HG03460 (cell line): ENCODE data around the gene PTPRD.

Source experiments
- ATAC-seq: cut with Tn5 transposase; IDR thresholded peaks from one replicate; pipeline ENCODE4 v1.9.1; 2021; ENCODE audit not compliant: unreplicated experiment

Gene PTPRD

DNA sequence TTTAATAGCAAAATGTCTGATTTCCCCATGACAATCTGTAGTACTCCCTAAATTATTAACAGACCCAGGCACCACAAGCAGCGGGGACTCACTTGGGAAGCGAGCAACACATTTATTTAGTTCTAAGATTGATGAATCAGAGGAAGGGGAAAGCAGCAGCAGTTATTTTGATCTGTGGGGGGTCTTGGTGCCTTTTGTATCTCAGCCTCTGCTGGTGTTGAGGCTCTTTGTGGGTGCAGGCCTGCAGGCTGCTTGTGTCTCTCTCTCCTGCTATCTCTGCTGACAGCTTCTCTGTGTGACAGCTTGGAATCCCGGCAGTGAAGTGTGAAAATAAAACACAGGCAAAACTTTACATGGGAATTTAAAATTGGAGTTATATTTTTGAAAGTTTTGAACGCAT is 1935.1 kb downstream of the PTPRD start:
- ATAC-seq = no peak

DNA sequence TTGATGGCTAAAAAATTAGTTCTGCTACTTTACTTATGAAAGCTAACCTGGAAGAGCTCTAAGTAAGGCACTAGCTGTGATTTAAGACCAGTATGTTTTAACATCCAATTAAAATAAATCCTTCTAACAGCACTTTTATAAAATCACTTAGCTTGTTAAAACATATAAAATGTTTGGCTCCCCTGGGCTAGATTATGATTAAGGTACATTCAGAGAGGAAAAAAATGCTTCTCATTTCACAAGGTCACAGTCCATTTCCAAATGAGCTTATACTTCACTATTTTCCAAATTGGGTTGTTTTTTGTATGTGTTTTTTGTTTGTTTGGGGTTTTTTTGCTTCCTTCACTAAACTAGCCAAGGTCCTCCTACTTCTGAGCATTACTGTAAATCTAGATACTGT is 1938.3 kb downstream of the PTPRD start:
- ATAC-seq = no peak

DNA sequence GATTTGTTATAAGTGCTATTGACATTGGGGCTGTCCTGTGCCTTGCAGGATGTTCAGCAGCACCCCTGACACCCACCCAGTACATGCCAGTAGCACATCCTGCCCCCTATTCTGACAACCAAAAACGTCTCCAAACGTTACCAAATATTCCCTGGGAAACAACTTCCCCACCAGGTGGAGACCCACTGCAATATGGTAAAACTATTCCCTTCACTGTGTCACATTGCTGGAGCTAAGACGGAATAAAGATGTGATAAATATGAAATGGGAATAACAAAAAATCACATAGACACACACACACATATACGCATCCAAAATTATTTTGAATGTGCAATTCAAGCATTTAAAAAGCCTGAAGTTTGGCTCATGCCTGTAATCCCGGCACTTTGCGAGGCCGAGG is 1939.0 kb downstream of the PTPRD start:
- no peak for ATAC-seq

DNA sequence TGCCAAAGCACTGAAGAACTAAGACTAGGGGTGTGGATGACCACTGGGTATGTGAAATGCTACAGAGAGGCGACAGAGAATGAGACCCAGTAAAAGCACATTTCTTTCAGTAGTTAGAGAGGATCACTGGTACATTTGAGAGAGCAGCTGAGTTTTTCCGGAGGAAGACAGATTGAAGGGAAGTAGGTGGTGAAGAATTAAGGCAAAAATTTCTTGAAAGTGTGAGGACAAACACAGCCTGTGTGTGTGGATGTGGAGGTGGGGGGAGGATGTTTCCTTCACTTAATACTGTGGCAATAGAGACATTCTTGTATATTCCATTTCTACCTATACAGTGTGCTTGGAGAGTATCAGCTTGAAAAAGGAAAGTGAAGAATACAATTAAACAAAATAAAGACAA is 1942.1 kb downstream of the PTPRD start:
- ATAC-seq = no peak

DNA sequence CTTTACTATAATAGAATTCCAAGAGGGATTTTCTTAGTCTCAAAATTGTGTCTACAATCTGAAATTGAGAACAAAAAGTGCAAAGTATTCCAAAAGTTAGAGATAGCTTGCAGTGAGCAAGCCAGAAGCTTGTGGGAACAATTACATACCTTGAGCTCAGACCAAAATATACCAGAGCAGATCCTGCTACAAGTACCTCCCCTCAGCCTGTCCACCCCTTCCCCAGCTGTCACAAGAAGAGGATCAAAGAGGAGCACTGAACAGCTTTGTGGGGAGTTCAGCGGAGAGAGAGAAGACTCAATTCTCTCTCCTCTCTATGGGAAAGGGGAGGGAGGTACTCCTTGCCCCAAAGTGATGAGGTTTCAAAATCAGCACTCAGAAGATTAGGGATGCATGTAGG is 1944.1 kb downstream of the PTPRD start:
- ATAC-seq = no peak

DNA sequence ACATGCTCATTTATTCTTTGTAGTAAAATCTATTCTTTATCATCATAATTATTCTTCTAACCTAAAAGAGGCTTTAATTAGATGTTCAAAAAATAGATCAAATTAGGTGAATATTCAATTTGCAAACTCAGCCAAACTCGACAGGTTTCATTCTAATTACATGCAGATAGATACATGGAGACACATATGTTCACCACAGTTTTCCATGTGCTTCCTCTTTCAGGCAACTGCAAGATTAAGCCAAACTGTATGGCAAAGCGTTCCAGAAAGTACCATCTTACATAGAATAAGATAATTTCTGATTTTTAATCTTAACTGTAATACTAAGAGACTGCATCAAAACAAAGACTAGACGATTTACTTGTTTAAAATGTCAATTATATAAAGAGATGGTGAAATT is 1944.6 kb downstream of the PTPRD start:
- no peak for ATAC-seq

DNA sequence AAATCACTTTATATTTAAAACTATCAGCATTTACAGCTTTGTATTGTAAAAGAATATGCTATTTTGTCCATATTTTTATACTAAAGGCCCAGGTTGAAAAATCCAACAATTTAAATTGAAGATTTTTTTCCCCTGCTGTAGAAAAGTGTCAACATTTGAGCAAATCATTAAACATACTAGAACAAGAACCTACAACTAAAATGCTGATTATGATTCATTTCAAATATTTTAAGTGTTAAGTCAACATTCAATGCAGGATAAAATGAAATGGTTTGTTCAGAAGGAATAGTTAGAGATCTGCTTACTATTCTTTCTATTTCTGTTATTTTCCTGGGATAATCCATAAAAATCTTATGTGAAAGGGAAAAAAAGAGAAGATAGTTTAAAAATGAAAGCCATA is 1946.7 kb downstream of the PTPRD start:
- no peak for ATAC-seq

DNA sequence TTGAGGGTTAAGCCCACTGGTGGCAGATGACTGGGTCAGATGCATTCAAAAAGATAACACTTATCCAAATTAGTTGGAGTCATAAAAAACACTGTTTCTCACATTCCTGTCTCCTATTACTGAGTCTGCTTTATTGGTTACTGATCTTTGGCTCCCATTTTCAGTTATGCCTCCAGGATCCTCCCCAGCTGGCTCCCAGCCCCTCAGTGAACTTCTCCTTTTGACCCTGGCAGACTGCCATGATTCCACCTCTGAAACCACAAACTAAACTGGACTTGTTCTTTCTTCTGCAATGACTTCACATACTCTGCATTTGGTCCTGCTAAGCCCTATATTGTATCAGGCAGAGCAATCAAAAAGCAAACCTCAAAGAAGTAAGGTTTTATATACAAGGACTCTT is 1952.4 kb downstream of the PTPRD start:
- ATAC-seq = no peak

DNA sequence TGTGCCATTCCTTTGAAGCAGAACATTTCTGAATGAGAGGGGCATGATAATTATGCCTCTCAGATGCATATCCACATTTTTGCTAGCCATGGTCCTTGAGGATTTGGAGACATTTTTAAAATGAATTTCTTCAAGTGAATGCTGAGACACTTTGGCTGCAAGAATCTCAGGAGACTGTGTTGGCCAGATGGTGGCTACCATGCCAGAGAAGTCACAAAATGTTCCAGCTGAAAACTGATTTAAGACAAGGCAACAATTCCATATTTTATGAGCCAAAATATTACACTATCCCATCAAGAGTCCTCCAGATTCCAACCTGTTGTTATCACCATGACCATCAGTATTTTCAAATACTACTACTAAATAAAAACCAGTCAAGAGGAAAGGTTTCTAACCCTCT is 1953.7 kb downstream of the PTPRD start:
- no peak for ATAC-seq

DNA sequence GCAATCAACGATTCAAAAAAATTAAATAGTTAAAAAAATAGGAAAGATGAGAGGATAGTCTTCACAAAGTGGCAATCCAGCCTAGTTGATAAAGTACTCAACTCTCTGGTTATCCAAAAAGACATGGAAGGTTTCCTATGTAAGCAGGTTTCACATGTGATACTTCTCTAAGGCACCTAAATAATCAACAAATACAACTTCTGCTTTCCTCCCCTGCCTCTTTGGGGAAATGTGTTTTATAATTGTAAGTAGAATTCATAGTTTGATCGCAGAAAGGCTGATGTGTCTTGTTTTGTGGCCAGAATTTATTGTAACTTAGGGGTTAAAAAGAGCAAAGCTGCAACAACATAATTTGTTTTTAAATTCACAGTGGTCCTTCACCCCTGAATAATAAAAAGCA is 1957.7 kb downstream of the PTPRD start:
- no peak for ATAC-seq

DNA sequence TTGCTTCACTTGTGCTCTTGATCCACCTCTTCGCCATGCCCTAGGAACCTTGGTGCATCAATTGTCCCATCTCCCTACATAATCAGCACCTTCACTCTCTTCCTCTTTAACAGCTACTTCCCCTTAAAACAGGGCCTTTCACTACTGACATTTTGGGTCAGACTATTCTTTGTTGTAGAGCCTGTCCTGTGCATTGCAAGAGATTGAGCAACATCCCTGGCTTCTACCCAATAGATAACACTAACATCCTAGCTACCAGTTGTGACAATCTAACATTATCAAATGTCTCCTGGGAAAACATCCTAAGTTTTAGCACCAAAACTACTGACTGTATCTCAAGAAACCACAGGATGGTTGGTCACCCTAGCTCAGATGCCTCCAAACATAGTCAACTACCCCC is 1958.9 kb downstream of the PTPRD start:
- no peak for ATAC-seq

DNA sequence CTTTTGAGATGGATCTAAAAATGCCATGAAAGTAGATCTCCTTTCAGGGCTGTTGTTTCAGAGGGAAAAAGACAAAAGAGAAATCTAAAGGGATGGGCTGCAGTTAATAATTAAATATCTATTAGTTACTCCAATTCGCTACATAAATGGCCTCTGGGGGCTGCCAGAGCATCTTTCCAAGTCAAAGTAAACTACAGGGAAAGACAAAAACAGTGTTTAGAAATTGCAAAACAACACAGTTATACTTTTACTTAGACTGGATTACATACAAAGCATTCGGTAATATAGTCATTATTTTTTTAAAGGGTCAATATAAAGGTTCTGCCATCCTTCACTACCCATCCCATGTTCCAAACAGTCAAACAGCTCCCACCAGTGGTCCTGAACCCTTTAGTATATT is 1959.7 kb downstream of the PTPRD start:
- ATAC-seq = no peak

DNA sequence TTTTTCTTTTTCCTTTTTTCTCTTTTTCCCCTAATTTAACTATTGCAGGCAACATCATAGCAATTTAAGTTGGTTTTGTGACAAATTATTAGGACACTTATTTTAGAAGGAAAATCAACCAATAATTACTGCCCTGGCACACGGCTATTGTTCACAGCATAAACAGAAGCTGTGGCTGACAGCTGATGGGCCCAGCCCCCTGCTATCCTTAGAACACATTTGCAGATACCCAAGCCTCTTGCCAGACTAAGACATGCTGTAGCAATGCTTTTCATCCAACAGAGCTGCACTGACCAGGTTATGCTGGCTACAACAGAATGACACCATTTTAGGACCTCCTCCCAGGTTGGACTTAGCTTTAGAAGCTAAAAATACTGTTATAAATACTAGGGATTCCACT is 1960.5 kb downstream of the PTPRD start:
- no peak for ATAC-seq

DNA sequence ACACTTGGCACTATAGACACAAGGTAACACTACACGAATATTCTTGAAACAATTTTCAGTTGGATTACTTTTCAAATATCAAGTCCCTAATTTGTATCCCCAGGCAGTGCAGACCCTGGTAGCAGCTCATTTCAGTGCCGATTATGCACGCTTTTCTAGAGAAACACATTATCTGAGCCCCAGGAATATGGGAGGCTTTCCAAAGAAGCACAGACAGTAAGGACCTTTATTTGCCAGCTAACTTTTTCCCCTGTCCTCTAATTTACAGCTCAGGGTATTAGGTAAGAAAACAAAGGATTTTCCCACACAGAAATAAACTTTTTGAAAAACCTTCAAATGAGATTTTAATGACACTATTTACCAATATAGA is 1961.0 kb downstream of the PTPRD start:
- ATAC-seq = no peak

DNA sequence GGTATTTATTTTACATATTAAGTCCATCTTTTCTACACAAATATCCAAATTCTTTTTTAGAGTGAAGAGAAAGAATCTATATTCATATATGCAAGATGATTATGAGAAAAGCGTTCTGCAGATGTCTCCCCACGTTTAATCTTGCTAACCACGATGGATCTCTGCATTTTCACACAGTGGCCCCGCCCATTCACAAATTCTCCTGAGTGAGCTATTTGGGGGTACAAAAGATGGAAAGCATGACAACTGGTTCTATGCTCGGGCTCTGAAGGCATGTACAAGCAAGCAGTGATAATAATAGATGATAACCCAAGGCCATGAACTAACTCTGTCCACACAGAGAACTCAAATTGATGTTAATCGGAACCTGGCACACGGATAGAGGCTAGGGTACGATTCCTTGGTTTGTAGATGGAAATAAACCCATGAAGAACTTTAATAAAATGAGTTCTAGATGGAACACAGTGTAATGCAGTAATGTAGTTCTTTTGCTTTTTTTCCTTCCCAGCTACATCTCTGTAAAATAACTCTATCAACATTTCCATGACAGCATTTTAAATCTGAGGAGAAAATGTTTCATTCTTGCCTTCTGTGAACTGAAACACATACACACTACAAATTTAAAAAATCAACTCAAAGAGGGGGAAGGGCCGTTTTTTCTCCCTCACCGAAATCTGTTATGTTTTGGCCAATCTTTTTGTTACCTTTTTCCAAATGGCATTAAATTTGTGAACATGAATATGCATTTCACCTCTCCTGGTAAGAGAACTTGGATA is 1961.5 kb downstream of the PTPRD start:
- ATAC-seq = no peak

DNA sequence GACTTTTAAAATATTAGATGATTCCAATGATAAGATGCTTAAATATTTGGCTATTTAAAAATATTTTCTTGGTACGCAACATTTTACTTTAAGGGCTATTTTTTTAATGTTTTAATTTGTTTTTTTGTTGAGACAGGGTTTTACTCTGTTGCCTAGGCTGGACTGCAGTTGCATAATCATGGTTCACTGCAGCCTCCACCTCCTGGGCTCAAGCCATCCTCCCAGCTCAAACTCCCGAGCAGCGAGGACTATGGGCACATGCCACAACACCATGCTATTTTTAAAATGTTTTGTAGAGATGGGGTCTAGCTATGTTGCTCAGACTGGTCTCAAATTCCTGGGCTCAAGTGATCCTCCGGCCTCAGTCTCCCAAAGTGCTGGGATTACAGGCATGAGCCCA is 1963.0 kb downstream of the PTPRD start:
- ATAC-seq = no peak

DNA sequence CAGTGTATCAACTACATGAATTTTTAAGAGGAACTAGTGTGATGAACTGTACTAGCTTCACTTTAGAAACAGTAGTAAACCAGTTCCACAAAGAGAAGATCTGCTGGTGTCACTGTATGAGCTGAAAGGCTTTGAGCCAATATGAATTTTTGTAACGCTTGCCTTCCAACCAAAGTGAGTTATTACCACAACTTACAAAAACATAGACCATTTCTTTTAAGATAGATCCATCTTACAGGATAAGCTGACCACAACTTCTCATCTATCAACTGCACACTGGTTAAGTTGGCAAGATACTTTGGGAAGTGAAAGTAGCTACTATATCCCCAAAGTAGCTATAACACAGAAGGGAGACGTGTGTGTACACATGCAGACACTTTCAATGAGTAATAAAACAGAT is 1963.6 kb downstream of the PTPRD start:
- no peak for ATAC-seq

DNA sequence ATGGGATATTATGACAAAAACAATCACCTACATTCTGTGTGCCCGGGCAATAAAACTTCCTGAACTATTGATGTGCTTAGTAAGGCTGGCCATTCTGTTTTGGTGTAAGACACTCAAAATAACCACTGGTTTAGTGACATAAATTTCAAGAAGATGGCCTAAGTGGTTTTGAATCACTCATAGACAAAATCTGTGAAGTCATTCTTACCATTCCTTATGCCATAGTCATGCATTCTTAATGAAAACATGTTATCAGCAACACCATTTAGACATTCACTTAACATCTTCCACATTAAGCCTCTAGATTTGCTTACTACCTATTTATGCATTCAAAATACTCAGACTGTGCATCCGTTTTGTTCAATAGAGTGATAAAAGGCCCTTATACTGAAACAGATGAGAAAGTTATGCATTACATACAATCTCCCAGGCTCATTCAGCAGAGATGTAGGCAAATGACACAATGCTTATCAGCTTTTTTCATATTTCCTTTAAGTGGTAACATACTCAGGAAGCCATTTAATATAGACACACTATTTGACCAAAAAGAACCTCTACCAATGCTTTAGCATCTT is 1964.4 kb downstream of the PTPRD start:
- no peak for ATAC-seq

DNA sequence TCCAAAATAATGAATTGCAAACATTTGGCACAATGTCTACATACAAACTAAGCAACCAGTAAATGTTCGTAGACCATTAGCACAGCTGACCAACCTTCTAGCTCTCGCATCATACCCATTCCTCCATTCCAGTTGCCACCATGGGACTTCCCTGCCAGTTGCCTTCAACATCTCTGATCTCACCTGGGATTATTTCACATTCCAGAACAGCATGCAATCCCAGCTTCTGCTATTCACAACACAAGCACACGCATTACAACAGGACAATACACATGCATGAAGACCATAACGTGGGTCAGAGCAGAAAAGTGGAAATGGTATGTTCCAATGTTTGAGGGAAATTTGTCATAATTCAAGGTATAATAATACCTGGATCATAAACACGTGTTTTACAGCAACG is 1965.0 kb downstream of the PTPRD start:
- ATAC-seq = no peak

DNA sequence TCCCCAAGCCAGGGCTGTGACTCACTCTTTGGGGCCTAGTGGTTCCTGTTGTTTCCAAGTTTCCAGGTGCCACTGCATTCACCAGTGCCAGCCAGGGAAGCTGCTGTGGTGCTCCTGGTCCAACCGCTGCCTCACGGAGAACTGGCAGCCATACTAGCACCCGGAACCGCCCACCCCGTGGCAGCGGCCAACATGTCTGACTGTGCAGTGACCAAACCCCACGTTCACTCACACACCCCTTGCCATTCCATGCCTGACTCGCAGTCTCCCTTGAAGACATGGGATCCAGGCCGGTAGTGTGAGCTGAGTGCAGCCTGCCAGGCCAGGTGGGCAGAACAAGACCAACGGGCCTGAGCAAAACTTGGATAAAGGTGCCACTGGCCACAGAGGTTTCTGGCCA is 1968.2 kb downstream of the PTPRD start:
- no peak for ATAC-seq

DNA sequence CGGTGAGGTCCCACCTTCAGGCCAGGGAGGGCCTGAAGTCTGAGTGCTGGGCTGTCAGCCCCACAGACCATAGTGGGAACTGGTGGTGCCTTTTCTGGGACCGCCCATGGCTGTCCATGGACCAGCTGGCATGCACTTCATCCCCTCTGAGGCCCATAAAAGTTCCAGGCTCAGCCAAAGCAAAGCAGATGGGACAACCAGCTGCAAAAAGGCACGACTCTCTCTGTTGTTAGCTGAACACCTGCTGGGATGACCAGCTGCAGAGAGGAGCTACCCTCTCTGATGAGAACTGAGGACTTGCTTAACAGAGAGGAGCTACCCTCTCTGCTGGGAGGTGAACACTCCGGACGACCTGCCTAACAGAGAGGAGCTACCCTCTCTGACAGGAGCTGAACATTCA is 1968.9 kb downstream of the PTPRD start:
- ATAC-seq = no peak

DNA sequence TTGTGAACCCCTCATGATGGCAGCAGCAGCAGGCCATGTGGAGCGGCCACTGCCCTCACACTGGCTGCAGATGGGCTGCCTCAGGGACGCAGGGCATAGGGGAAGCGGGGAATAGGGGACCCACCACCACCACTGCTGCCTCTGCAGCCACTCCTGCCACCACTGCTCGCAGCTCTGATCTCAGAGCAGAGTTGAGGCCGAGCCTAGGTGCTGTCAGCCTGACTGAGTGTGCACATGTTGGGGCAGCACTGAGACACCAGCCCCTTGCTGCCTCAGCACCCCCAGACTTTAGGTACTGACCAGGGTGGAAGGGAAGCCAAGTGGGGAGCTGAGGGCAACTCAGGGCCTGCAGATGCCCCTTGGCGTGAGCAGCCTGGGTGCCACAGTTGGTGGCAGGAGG is 1969.3 kb downstream of the PTPRD start:
- no peak for ATAC-seq

DNA sequence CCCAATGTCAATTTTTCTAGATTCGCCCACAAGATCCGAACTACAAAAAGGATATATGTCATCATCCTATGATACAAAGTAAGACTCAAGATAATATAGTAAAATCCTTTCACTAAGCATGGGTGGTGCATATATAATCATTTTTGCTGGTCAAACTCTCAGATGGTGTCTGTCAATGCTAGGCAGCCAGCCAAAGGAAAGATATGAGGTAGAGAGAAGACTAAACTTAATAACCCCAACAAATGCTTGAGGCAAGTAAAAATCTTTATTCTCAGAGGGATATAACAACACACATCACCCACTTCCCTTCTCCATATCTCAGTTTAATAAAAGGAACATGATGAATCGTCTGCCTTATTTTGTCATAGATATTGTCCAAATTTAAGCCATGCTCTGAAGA is 1972.0 kb downstream of the PTPRD start:
- no peak for ATAC-seq
